Karpas-422 (cell line): ENCODE results near the gene DPPA3. TPM values are rescaled to one million over a fixed set of nuclear protein-coding genes. Genes with fewer than 3 reads are reported as not detected.

ENCODE experiments used
- DNase-seq: peaks from one replicate; pipeline ENCODE4 v3.0.0-alpha.2; 2015
- H2AFZ ChIP-seq: fragments of 200-600 bp; sonication (generic); 2 replicates; pipeline ENCODE4 v1.6.1; 2014; ENCODE audit warnings: antibody characterized with exemption, low read length, mixed read lengths
- H3K27ac ChIP-seq: fragments of 200-600 bp; sonication (generic); 2 replicates; pipeline ENCODE4 v1.5.1; 2014; ENCODE audit warnings: mild to moderate bottlenecking, low read length, moderate library complexity
- H3K27me3 ChIP-seq: fragments of 200-600 bp; sonication (generic); 2 replicates; pipeline ENCODE4 v1.6.1; 2014; ENCODE audit warnings: low read length, mixed read lengths
- H3K36me3 ChIP-seq: fragments of 200-600 bp; sonication (generic); 2 replicates; pipeline ENCODE4 v1.6.1; 2014; ENCODE audit warnings: low read length, mixed read lengths; ENCODE audit not compliant: insufficient read depth
- H3K4me1 ChIP-seq: fragments of 200-600 bp; sonication (generic); 2 replicates; pipeline ENCODE4 v1.6.1; 2014; ENCODE audit warnings: mild to moderate bottlenecking, low read length, mixed read lengths
- H3K4me2 ChIP-seq: fragments of 200-600 bp; sonication (generic); 2 replicates; pipeline ENCODE4 v1.6.1; 2014; ENCODE audit warnings: low read length, low read depth, mild to moderate bottlenecking; ENCODE audit not compliant: poor library complexity, severe bottlenecking
- H3K4me3 ChIP-seq: fragments of 200-600 bp; sonication (generic); 2 replicates; pipeline ENCODE4 v1.5.1; 2014; ENCODE audit warnings: mild to moderate bottlenecking, antibody characterized with exemption, low read length, mixed read lengths
- H3K79me2 ChIP-seq: fragments of 200-600 bp; sonication (generic); 2 replicates; pipeline ENCODE4 v1.6.1; 2014; ENCODE audit warnings: mild to moderate bottlenecking, low read length, mixed read lengths
- H3K9ac ChIP-seq: fragments of 200-600 bp; sonication (generic); 2 replicates; pipeline ENCODE4 v1.6.0; 2014; ENCODE audit warnings: low read length
- H3K9me2 ChIP-seq: fragments of 200-600 bp; sonication (generic), shearing (Covaris generic); replicated peaks from 2 replicates; pipeline ENCODE4 v1.6.0; 2014; ENCODE audit warnings: mild to moderate bottlenecking, low read length, moderate library complexity; ENCODE audit not compliant: insufficient read depth
- H3K9me3 ChIP-seq: fragments of 300-700, 200-600 bp; sonication (generic); 2 replicates; pipeline ENCODE4 v1.6.1; 2014; ENCODE audit warnings: low read length, mixed read lengths
- H4K20me1 ChIP-seq: fragments of 200-600 bp; sonication (generic); 2 replicates; pipeline ENCODE4 v1.6.1; 2014; ENCODE audit warnings: mild to moderate bottlenecking, antibody characterized with exemption, low read length, low read depth; ENCODE audit not compliant: insufficient read depth
- total RNA-seq: library from RNA; depleted of rRNA; stranded (reverse); fragments of >200 nt; shearing (Covaris generic); gene quantifications from 2 replicates; pipeline ENCODE4 v1.2.3, GENCODE V29; 2014; ENCODE audit warnings: low replicate concordance; rRNA removed

DPPA3 gene
- total RNA-seq, 1 experiment from 2014 or later, result not detected

DNA sequence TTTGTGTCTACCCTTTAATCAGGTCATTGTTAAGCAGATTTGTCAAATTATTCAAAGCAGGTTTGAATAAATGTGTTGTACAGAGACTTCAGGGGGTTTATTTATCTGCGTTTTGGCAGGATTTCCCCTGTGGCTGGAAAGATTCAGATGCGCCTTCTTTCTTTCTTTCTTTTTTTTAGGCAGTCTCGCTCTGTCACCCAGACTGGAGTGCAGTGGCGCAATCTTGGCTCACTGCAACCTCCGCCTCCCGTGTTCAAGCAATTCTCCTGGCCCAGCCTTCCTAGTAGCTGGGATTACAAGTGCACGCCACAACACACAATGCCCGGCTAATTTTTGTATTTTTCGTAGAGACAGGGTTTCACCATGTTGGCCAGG, 47.5 kb downstream of the DPPA3 start:
- Histone ChIP-seq H3K9me3 (no peaks in the 10 kb centered on the region), H3K9me2 (no peaks in the 10 kb centered on the region), H3K79me2 (no peaks in the 10 kb centered on the region), H2AFZ (no peak overlapping the region), H3K9ac (no peak overlapping the region), H3K27ac (no peak overlapping the region), H3K27me3 (no peaks in the 10 kb centered on the region), H3K36me3 (no peaks in the 10 kb centered on the region), H3K4me2 (no peak overlapping the region), H4K20me1 (no peaks in the 10 kb centered on the region), H3K4me3 (no peak overlapping the region), H3K4me1 (no peaks in the 10 kb centered on the region)
- no peak for DNase-seq

Other genes with a start within 250 kb of the DPPA3 start
- not detected in 2 replicates for gene CD163, start 207.7 kb upstream of the DPPA3 start, total RNA-seq
- not detected in 2 replicates for gene APOBEC1, start 45.5 kb upstream of the DPPA3 start, total RNA-seq
- not detected in 2 replicates for gene GDF3, start 15.7 kb upstream of the DPPA3 start, total RNA-seq
- not detected in 2 replicates for gene CLEC4C, start 35.9 kb downstream of the DPPA3 start, total RNA-seq
- not detected in 2 replicates for gene NANOGNB, start 53.8 kb downstream of the DPPA3 start, total RNA-seq
- gene NANOG, start 78.0 kb downstream of the DPPA3 start, total RNA-seq, result not detected in 2 replicates
- not detected in 2 replicates for gene SLC2A14, start 161.5 kb downstream of the DPPA3 start, total RNA-seq
- 20.1 and 38.2 TPM in 2 replicates for gene SLC2A3, start 224.8 kb downstream of the DPPA3 start, total RNA-seq